ENCODE measurements around the gene KNCN. TPM values are rescaled to one million over a fixed set of nuclear protein-coding genes. Genes with fewer than 3 reads are reported as not detected.

KNCN gene
- total RNA-seq, 4 donors from 2014 or later = not detected

DNA sequence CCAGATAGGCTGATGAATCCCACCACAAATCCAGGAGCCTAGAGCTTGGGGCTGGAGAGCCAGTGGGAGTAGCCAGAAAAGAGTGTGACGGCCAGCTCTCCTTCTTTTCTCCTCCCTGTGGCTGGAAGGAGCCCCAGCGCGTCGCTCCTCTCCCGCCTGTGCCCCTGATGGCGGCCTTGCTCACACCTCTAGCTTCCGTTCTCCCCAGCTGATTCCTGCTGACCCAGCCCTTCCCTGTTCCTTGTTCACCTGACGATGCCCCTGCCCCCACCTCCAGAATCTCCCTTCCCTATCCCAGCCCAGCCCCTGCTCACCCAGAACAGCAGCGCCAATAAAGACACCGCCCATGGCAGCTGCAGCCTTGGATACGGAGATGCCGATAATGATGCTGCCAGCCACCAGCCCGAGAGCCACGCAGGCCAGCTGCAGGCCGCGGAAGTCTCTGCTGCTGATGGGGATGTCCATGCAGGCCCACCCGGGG, 656 bp downstream of the KNCN start:
- DNase-seq (ENCODE audit: extremely low spot score) = no peak
- Histone ChIP-seq H3K36me3 (no peaks in the 10 kb centered on the region), H3K4me3 (no peak overlapping the region), H3K4me1 (peaks cover 0 to 13% (median 10%) of the 10 kb centered on the region in 4 donors), H3K9me3 (no peaks in the 10 kb centered on the region), H3K27ac (replicated peaks in 1 of 4) (no peak overlapping the region), H3K27me3 (peaks cover 0 to 20% (median 0%) of the 10 kb centered on the region in 4 donors)
- TF ChIP-seq POLR2A (IDR thresholded peaks at IDR 0.05; ENCODE audit: low read depth) (no peak), EP300 (IDR thresholded peaks at IDR 0.05) (no peak), POLR2AphosphoS5 (IDR thresholded peaks at IDR 0.05) (no peak)
- TF ChIP-seq, protein P1, sequence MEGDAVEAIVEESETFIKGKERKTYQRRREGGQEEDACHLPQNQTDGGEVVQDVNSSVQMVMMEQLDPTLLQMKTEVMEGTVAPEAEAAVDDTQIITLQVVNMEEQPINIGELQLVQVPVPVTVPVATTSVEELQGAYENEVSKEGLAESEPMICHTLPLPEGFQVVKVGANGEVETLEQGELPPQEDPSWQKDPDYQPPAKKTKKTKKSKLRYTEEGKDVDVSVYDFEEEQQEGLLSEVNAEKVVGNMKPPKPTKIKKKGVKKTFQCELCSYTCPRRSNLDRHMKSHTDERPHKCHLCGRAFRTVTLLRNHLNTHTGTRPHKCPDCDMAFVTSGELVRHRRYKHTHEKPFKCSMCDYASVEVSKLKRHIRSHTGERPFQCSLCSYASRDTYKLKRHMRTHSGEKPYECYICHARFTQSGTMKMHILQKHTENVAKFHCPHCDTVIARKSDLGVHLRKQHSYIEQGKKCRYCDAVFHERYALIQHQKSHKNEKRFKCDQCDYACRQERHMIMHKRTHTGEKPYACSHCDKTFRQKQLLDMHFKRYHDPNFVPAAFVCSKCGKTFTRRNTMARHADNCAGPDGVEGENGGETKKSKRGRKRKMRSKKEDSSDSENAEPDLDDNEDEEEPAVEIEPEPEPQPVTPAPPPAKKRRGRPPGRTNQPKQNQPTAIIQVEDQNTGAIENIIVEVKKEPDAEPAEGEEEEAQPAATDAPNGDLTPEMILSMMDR (IDR thresholded peaks at IDR 0.05) = no peak
- intact Hi-C loops (cut with DNase I) = no loop called here
- WGBS = 78% methylated on average over 12 of the region's 17 CpGs

DNA sequence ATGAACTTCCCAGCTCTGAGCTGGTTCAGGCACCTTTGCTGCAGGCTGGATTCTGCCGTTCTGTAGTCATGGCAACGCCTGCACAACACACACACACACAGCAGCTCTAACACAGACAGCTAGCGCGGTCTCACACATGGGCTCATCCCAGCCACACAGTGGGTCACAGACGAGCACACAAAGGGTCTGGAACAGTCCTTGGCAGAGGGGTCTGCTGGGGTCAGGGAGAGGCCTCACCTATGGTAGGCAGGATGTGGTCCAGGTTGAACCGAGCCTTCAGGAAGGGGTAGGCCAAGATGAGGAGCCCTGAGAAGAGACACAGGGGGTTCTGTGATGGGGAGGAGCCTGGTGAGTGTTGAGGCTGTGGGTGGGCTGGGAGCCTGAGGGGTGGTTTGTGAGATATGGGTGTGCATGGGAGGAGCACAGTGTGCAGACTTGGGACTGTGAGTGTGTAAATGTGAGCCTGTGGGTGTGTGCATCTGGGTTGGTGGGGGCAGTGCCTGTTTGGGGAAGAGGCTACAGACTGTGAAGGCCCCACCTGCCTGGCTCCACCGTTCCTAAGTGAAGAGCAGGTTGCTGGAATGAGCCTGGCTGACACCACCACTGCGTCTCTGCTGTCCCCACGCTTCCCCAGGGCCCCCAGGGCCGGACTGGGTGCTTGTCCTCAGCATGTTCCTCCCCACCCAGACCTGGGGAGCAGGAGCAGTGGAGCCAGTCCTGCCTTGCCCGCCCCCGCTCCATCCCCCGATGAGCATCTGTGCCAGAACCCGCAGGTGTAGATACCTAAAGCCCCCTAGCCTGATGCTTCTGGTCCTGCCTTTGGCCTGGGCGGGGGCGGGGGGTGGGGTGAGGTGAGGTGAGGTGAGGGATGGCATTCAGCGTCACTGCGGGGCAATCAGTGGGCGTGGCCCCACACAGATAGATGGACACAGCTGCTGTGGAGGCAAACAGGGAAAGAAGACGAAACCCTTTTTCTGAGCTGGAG, 1.5 kb downstream of the KNCN start:
- Histone ChIP-seq H3K27ac (replicated peaks in 1 of 4) (no peak overlapping the region), H3K4me3 (no peak overlapping the region), H3K4me1 (peaks cover 0 to 13% (median 10%) of the 10 kb centered on the region in 4 donors), H3K9me3 (no peaks in the 10 kb centered on the region), H3K27me3 (peaks cover 0 to 28% (median 2%) of the 10 kb centered on the region in 4 donors), H3K36me3 (no peaks in the 10 kb centered on the region)
- WGBS = 50% methylated on average over 16 of the region's 20 CpGs
- intact Hi-C loops (cut with DNase I) = no loop called here
- no peak for DNase-seq (ENCODE audit: extremely low spot score)
- TF ChIP-seq, protein P1 (IDR thresholded peaks at IDR 0.05) = no peak
- no peak for TF ChIP-seq POLR2AphosphoS5 (IDR thresholded peaks at IDR 0.05)
- no peak for TF ChIP-seq EP300 (IDR thresholded peaks at IDR 0.05)
- TF ChIP-seq POLR2A (IDR thresholded peaks at IDR 0.05; ENCODE audit: low read depth) = no peak

DNA sequence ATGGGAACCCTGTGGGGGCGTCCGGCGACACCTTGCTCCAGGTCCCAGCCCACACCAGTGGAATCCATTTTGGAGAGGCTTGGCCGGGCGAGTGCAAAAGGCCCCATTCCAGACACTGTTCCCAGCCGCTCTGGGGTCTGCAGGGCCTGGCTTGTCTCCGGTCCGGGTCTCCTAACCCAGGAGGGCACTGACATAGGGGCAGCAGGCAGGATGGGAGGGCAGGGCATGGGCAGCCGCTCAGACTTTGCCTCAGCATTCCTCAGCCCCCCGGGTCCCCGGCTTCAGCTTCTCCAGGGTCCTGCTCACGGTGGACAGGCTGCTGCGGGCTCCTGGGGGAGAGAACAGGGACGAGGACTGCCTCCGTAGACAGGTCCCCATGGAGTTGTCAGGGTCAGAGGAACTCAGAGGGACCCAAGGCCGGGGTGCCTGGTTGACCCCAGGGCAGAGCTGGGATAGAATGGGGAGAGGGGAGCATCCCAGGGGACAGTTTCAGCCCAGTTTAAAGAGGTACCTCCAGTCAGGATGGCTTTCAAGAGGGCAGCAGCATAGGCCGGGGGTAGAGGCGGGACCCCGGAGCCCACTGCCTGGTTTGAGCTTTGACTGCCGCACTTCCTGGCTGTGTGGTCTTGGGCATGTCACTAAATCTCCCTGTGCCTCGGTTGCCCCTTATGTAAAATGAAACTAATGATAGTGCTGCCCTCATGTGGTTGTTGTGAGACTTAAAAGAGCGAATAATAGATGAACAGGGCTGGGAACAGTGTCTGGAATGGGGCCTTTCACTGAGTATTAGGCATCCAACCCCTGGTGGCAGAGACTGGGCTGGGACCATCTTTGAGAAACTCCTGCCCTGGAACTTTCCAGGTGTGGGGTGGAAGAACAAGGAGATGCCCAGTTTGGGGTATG, 3.7 kb downstream of the KNCN start:
- DNase-seq (ENCODE audit: extremely low spot score) = no peak

DNA sequence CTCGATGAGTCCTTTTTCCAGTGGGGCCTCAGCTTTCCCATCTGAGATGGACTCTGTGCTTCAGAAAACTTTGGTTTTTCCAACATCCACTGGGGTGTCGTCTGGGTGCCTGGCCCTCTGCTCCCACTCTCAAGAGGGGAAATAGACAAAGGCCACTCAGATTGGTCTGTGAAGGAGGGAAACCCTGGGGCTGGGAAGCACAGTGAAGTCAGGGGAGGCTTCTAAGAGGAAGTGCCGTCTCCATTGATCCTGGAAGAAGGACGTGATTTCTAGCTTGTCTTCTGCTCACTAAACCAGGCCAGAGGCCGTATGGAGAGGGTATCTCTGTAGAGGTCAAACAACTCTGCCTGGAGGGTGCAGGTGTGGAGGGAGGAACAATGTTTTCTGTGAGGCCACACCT, 5.2 kb downstream of the KNCN start:
- 71% methylated on average over 5 of the region's 5 CpGs for WGBS
- intact Hi-C loops (cut with DNase I) = no loop called here

More for the DNA sequence above, 3.7 kb downstream of the KNCN start:
- H3K4me1 ChIP-seq = peaks cover 5 to 24% (median 20%) of the 10 kb centered on the region in 4 donors
- no peak overlapping the region for H3K27ac ChIP-seq (replicated peaks in 1 of 4)
- TF ChIP-seq, protein P1 (IDR thresholded peaks at IDR 0.05) = peak; percentile 28 to 49 (median 38)
- TF ChIP-seq POLR2AphosphoS5 (IDR thresholded peaks at IDR 0.05) = no peak
- no peak for TF ChIP-seq POLR2A (IDR thresholded peaks at IDR 0.05; ENCODE audit: low read depth)
- no peak for TF ChIP-seq EP300 (IDR thresholded peaks at IDR 0.05)
- peaks cover 0 to 49% (median 13%) of the 10 kb centered on the region in 4 donors for H3K27me3 ChIP-seq
- intact Hi-C loops (cut with DNase I) = no loop called here
- no peaks in the 10 kb centered on the region for H3K9me3 ChIP-seq
- no peak overlapping the region for H3K4me3 ChIP-seq
- H3K36me3 ChIP-seq = no peaks in the 10 kb centered on the region
- 86% methylated on average over 18 of the region's 22 CpGs for WGBS

More for the DNA sequence above, 5.2 kb downstream of the KNCN start:
- Histone ChIP-seq H3K4me1 (peaks cover 5 to 24% (median 20%) of the 10 kb centered on the region in 4 donors), H3K27ac (replicated peaks in 1 of 4) (no peak overlapping the region), H3K9me3 (no peaks in the 10 kb centered on the region), H3K4me3 (no peak overlapping the region), H3K27me3 (peaks cover 0 to 57% (median 13%) of the 10 kb centered on the region in 4 donors), H3K36me3 (no peaks in the 10 kb centered on the region)
- TF ChIP-seq POLR2A (IDR thresholded peaks at IDR 0.05; ENCODE audit: low read depth) = no peak
- no peak for TF ChIP-seq POLR2AphosphoS5 (IDR thresholded peaks at IDR 0.05)
- no peak for TF ChIP-seq EP300 (IDR thresholded peaks at IDR 0.05)
- TF ChIP-seq, protein P1 (IDR thresholded peaks at IDR 0.05) = no peak
- DNase-seq (ENCODE audit: extremely low spot score) = no peak
